RWPE2 (cell line): ENCODE measurements around the gene OXSM.

Source experiments
- ATAC-seq: fragments of 200-7000 bp; cut with Tn5 transposase; 3 replicates; pipeline ENCODE4 v1.9.1; 2021; ENCODE audit warnings: low read depth
- DNase-seq: peaks from one replicate; pipeline ENCODE4 v3.0.0-alpha.2; 2020; ENCODE audit warnings: low spot score
- H3K27ac ChIP-seq: fragments of 450-650 bp; 2 replicates; pipeline ENCODE4 v1.5.1; 2017; ENCODE audit warnings: mild to moderate bottlenecking; ENCODE audit not compliant: poor library complexity, severe bottlenecking
- H3K27me3 ChIP-seq: fragments of 250-450 bp; sonication (Bioruptor Pico); 2 replicates; pipeline ENCODE4 v1.5.1; 2021; ENCODE audit warnings: mild to moderate bottlenecking, moderate library complexity; ENCODE audit not compliant: insufficient read depth, poor library complexity, severe bottlenecking
- H3K36me3 ChIP-seq: fragments of 250-450 bp; sonication (Bioruptor Pico); 2 replicates; pipeline ENCODE4 v1.5.1; 2020; ENCODE audit warnings: low read depth, mild to moderate bottlenecking, moderate library complexity
- H3K4me1 ChIP-seq: fragments of 250-450 bp; sonication (Bioruptor Pico); 2 replicates; pipeline ENCODE4 v1.5.1; 2021; ENCODE audit warnings: mild to moderate bottlenecking, moderate library complexity; ENCODE audit not compliant: insufficient read depth, poor library complexity, severe bottlenecking
- H3K4me3 ChIP-seq: fragments of 250-450 bp; sonication (Bioruptor Pico); 2 replicates; pipeline ENCODE4 v1.5.1; 2021; ENCODE audit warnings: mild to moderate bottlenecking, moderate library complexity; ENCODE audit not compliant: severe bottlenecking
- H3K9me3 ChIP-seq: fragments of 250-450 bp; sonication (Bioruptor Pico); 2 replicates; pipeline ENCODE4 v1.5.1; 2021; ENCODE audit warnings: mild to moderate bottlenecking, moderate library complexity; ENCODE audit not compliant: severe bottlenecking
- CTCF ChIP-seq: fragments of 450-650 bp; IDR thresholded peaks from one replicate; pipeline ENCODE4 v1.5.1; 2017; ENCODE audit warnings: mild to moderate bottlenecking, moderate library complexity; ENCODE audit not compliant: poor library complexity, severe bottlenecking

Gene OXSM

GRCh38 chr3:25789596-25790556 is at the start of gene OXSM:
TSS of gene OXSM (plus strand) at chr3:25790090. CDS start at chr3:25791021, 931 bp downstream.
- H3K36me3 ChIP-seq: peaks cover 16% of the 10 kb centered on the region
- no peak for TF ChIP-seq CTCF
- no peaks in the 10 kb centered on the region for H3K27me3 ChIP-seq
- peak within 1 kb of the TSS; percentile 52 for H3K27ac ChIP-seq
- H3K9me3 ChIP-seq: no peaks in the 10 kb centered on the region
- peak within 1 kb of the TSS; percentile 46 for H3K4me3 ChIP-seq
- H3K4me1 ChIP-seq: peaks cover 17% of the 10 kb centered on the region
- peak; percentile 90 for ATAC-seq
- peak; percentile 84 for DNase-seq

GRCh38 chr3:25744470-25744869 is 45.4 kb upstream of the OXSM start:
- H3K4me1 ChIP-seq: peaks cover 6% of the 10 kb centered on the region
- H3K4me3 ChIP-seq: no peak overlapping the region
- TF ChIP-seq CTCF: no peak
- H3K36me3 ChIP-seq: peaks cover 13% of the 10 kb centered on the region; the same call in 1 of the 2 replicates
- H3K27me3 ChIP-seq: no peaks in the 10 kb centered on the region
- no peaks in the 10 kb centered on the region for H3K9me3 ChIP-seq
- H3K27ac ChIP-seq: no peak overlapping the region
- DNase-seq: no peak
- ATAC-seq: no peak

- no peak for TF ChIP-seq CTCF
- H3K4me3 ChIP-seq: no peak overlapping the region
- no peaks in the 10 kb centered on the region for H3K9me3 ChIP-seq
- H3K36me3 ChIP-seq: peaks cover 27% of the 10 kb centered on the region; the same call in 1 of the 2 replicates
- ATAC-seq (peak; percentile 92), DNase-seq (no peak)
- peaks cover 6% of the 10 kb centered on the region for H3K4me1 ChIP-seq
- H3K27me3 ChIP-seq: no peaks in the 10 kb centered on the region
- no peak overlapping the region for H3K27ac ChIP-seq
These were observed 42.9 kb upstream of the OXSM start for GRCh38 chr3:25747033-25747432.

GRCh38 chr3:25748189-25748588 is 41.7 kb upstream of the OXSM start:
- Histone ChIP-seq H3K36me3 (peaks cover 27% of the 10 kb centered on the region; the same call in 1 of the 2 replicates), H3K27ac (no peak overlapping the region), H3K4me3 (no peak overlapping the region), H3K9me3 (no peaks in the 10 kb centered on the region), H3K27me3 (no peaks in the 10 kb centered on the region), H3K4me1 (peaks cover 6% of the 10 kb centered on the region)
- no peak for DNase-seq
- no peak for ATAC-seq
- TF ChIP-seq CTCF: no peak
